H9 (cell line): ENCODE data around the gene CHTF8. TPM values are rescaled to one million over a fixed set of nuclear protein-coding genes. Genes with fewer than 3 reads are reported as not detected.

ENCODE experiments used
- DNase-seq: peaks from one replicate; pipeline ENCODE4 v3.0.0-alpha.2; 2017
- H2AFZ ChIP-seq: one replicate; pipeline ENCODE4 v1.6.1; 2013; ENCODE audit warnings: mild to moderate bottlenecking, low read length, control low read depth, moderate library complexity
- H2AK5ac ChIP-seq: 2 replicates; pipeline ENCODE4 v1.6.1; 2013; ENCODE audit warnings: low read length, control low read depth, mixed read lengths; ENCODE audit not compliant: insufficient read length
- H2BK120ac ChIP-seq: one replicate; pipeline ENCODE4 v1.6.1; 2013; ENCODE audit warnings: low read depth, mild to moderate bottlenecking, low read length, control low read depth, inconsistent platforms; ENCODE audit not compliant: poor library complexity, severe bottlenecking
- H2BK12ac ChIP-seq: 2 replicates; pipeline ENCODE4 v1.6.1; 2013; ENCODE audit warnings: low read length, control low read depth, mixed read lengths, low read depth; ENCODE audit not compliant: insufficient read length
- H2BK15ac ChIP-seq: 2 replicates; pipeline ENCODE4 v1.6.1; 2013; ENCODE audit warnings: low read depth, low read length, control low read depth
- H2BK20ac ChIP-seq: one replicate; pipeline ENCODE4 v1.6.1; 2013; ENCODE audit warnings: low read depth, mild to moderate bottlenecking, low read length, control low read depth, inconsistent platforms; ENCODE audit not compliant: poor library complexity, severe bottlenecking
- H2BK5ac ChIP-seq: 2 replicates; pipeline ENCODE4 v1.6.1; 2013; ENCODE audit warnings: low read length, control low read depth, mixed read lengths; ENCODE audit not compliant: insufficient read length
- H3K14ac ChIP-seq: 2 replicates; pipeline ENCODE4 v1.6.1; 2013; ENCODE audit warnings: low read length, control low read depth; ENCODE audit not compliant: insufficient read depth
- H3K18ac ChIP-seq: 2 replicates; pipeline ENCODE4 v1.6.1; 2013; ENCODE audit warnings: low read depth, mild to moderate bottlenecking, mixed read lengths, low read length, control low read depth; ENCODE audit not compliant: insufficient read length
- H3K23ac ChIP-seq: 2 replicates; pipeline ENCODE4 v1.6.1; 2013; ENCODE audit warnings: low read length, control low read depth, mixed read lengths, low read depth; ENCODE audit not compliant: insufficient read length
- H3K23me2 ChIP-seq: 2 replicates; pipeline ENCODE4 v1.6.1; 2013; ENCODE audit warnings: low read depth, mild to moderate bottlenecking, mixed read lengths, low read length, control low read depth; ENCODE audit not compliant: insufficient read length, poor library complexity, severe bottlenecking
- H3K27ac ChIP-seq: 2 replicates; pipeline ENCODE4 v1.5.1; 2013; ENCODE audit warnings: low read length, control low read depth, mixed read lengths, low read depth; ENCODE audit not compliant: insufficient read length
- H3K27me3 ChIP-seq: 2 replicates; pipeline ENCODE4 v1.6.1; 2013; ENCODE audit warnings: low read length, control low read depth, inconsistent platforms; ENCODE audit not compliant: insufficient read depth
- H3K4ac ChIP-seq: 2 replicates; pipeline ENCODE4 v1.6.1; 2013; ENCODE audit warnings: low read depth, mild to moderate bottlenecking, control low read depth, inconsistent platforms, low read length, moderate library complexity
- H3K4me1 ChIP-seq: 2 replicates; pipeline ENCODE4 v1.6.1; 2013; ENCODE audit warnings: low read length, control low read depth, inconsistent platforms; ENCODE audit not compliant: insufficient read depth
- H3K4me2 ChIP-seq: 2 replicates; pipeline ENCODE4 v1.6.1; 2013; ENCODE audit warnings: low read length, control low read depth, mixed read lengths; ENCODE audit not compliant: insufficient read length, insufficient read depth
- H3K56ac ChIP-seq: 2 replicates; pipeline ENCODE4 v1.6.1; 2013; ENCODE audit warnings: low read depth, mild to moderate bottlenecking, mixed read lengths, low read length, control low read depth; ENCODE audit not compliant: insufficient read length
- H3K79me1 ChIP-seq: 2 replicates; pipeline ENCODE4 v1.6.1; 2013; ENCODE audit warnings: low read depth, mild to moderate bottlenecking, moderate library complexity, low read length, control low read depth, inconsistent platforms; ENCODE audit not compliant: insufficient read depth, poor library complexity, severe bottlenecking
- H3K79me2 ChIP-seq: 2 replicates; pipeline ENCODE4 v1.6.1; 2013; ENCODE audit warnings: low read length, control low read depth, inconsistent platforms; ENCODE audit not compliant: insufficient read depth
- H3K9ac ChIP-seq: 2 replicates; pipeline ENCODE4 v1.6.1; 2013; ENCODE audit warnings: low read length, control low read depth, mixed read lengths; ENCODE audit not compliant: insufficient read length; ENCODE audit errors: extremely low read depth
- H3K9me3 ChIP-seq: one replicate; pipeline ENCODE4 v1.6.1; 2013; ENCODE audit warnings: low read depth, low read length, inconsistent platforms; ENCODE audit not compliant: control insufficient read depth
- H3T11ph ChIP-seq: one replicate; pipeline ENCODE4 v1.6.1; 2013; ENCODE audit warnings: mild to moderate bottlenecking, low read length, control low read depth, inconsistent platforms
- H4K20me1 ChIP-seq: one replicate; pipeline ENCODE4 v1.6.1; 2013; ENCODE audit not compliant: control insufficient read depth, insufficient read length, insufficient read depth
- H4K5ac ChIP-seq: 2 replicates; pipeline ENCODE4 v1.6.1; 2013; ENCODE audit warnings: low read depth, mild to moderate bottlenecking, mixed read lengths, low read length, control low read depth; ENCODE audit not compliant: insufficient read length
- H4K8ac ChIP-seq: replicated peaks from 2 replicates; pipeline ENCODE4 v1.6.1; 2013; ENCODE audit warnings: low read length, control low read depth, mixed read lengths, low read depth; ENCODE audit not compliant: insufficient read length
- H4K91ac ChIP-seq: 2 replicates; pipeline ENCODE4 v1.6.1; 2013; ENCODE audit warnings: low read depth, mild to moderate bottlenecking, moderate library complexity, mixed read lengths, low read length, control low read depth; ENCODE audit not compliant: insufficient read length
- H3K27ac Mint-ChIP-seq, 3 experiments: 2 replicates in 2 of 3; 3 replicates in 1 of 3; pipeline ENCODE4 v1.8.0; 2020 to 2021; ENCODE audit warnings: mixed read lengths in 3 of 3, mild to moderate bottlenecking in 1 of 3, moderate library complexity in 1 of 3
- H3K27me3 Mint-ChIP-seq: 2 replicates; pipeline ENCODE4 v1.8.0; 2021; ENCODE audit warnings: low read depth, mild to moderate bottlenecking, moderate library complexity, mixed read lengths
- H3K36me3 Mint-ChIP-seq, 3 experiments: 2 replicates in 2 of 3; 3 replicates in 1 of 3; pipeline ENCODE4 v1.8.0; 2020 to 2021; ENCODE audit warnings: low read depth in 3 of 3, mixed read lengths in 3 of 3; ENCODE audit not compliant: insufficient read depth in 1 of 3
- H3K4me1 Mint-ChIP-seq, 2 experiments: 2 replicates each; pipeline ENCODE4 v1.8.0; 2020; ENCODE audit warnings: mixed read lengths in 2 of 2
- H3K4me3 Mint-ChIP-seq, 2 experiments: 2 replicates in 1 of 2; 3 replicates in 1 of 2; pipeline ENCODE4 v1.8.0; 2020 to 2021; ENCODE audit warnings: mild to moderate bottlenecking in 2 of 2, mixed read lengths in 2 of 2, moderate library complexity in 1 of 2
- H3K9me3 Mint-ChIP-seq, 2 experiments: 2 replicates in 1 of 2; 3 replicates in 1 of 2; pipeline ENCODE4 v1.8.0; 2020; ENCODE audit warnings: mild to moderate bottlenecking in 2 of 2, mixed read lengths in 2 of 2, moderate library complexity in 1 of 2
- WGBS: extraction: QIAGEN DNeasy Blood & Tissue Kit; methylation state at CpG from one replicate; pipeline ENCODE4 v1.1.7; 2013; ENCODE audit warnings: missing lambda C conversion rate, low lambda C conversion rate, mixed read lengths; ENCODE audit not compliant: insufficient read length; ENCODE audit errors: extremely low coverage; 5-methylcytosine and 5-hydroxymethylcytosine counted together
- total RNA-seq: library from RNA; stranded (reverse); gene quantifications from 2 replicates; pipeline ENCODE4 v1.2.1, GENCODE V29; 2021
- TF ChIP-seq, protein P1 (sequence below): fragments of 200-600 bp; sonication (generic); conservative IDR thresholded peaks from 3 replicates; pipeline ENCODE4 v1.8.0; 2021; ENCODE audit warnings: antibody characterized with exemption, mild to moderate bottlenecking

Gene CHTF8
- total RNA-seq, 1 experiment from 2014 or later = 168 TPM

DNA sequence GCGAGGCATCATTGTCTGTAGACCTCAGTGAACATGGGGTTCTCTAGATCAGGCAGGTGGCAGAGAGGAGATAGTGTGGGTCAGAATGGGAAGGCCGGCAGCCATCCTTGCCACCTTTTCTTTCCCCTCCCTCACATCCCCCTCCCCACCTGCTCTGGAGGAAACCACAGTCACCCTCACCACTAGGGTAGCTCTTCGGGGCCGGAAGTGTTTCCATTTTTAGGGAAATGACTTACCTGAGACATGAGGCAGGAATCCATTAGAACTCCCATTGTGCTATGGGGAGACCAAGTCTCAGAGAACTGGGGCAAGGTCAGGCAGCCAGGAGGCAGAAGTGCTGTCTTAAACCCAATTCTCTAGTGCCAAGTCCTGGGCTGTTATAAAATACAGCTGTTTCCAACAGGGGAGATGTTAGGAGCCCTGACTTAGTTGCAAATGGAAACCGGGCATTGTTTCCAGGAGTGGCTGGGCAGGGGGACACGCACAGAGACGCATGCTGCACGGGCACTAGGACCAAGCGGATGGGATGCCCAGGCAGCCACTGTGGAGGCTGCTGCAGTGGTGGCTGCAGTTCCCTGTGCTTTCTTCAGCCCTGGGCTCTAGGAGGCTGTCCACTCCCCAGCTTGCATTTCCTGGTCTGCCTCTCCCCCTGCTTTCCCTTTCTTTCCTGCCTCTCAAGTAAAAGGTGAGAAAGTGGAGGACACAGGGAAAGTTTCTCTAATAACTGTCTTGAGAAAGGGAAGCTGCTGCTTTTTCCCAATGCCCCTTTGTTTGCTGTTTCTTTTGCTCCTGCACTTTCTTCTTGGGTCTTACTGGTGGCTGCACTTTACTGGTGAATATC is 24.1 kb downstream of the CHTF8 start:
- H2AFZ ChIP-seq = no peak overlapping the region
- peak; percentile 67 for DNase-seq
- peaks cover 8% of the 10 kb centered on the region; the same call in 1 of the 2 replicates for H3K79me2 ChIP-seq

More for the DNA sequence above, 24.1 kb downstream of the CHTF8 start:
- TF ChIP-seq, protein P1, sequence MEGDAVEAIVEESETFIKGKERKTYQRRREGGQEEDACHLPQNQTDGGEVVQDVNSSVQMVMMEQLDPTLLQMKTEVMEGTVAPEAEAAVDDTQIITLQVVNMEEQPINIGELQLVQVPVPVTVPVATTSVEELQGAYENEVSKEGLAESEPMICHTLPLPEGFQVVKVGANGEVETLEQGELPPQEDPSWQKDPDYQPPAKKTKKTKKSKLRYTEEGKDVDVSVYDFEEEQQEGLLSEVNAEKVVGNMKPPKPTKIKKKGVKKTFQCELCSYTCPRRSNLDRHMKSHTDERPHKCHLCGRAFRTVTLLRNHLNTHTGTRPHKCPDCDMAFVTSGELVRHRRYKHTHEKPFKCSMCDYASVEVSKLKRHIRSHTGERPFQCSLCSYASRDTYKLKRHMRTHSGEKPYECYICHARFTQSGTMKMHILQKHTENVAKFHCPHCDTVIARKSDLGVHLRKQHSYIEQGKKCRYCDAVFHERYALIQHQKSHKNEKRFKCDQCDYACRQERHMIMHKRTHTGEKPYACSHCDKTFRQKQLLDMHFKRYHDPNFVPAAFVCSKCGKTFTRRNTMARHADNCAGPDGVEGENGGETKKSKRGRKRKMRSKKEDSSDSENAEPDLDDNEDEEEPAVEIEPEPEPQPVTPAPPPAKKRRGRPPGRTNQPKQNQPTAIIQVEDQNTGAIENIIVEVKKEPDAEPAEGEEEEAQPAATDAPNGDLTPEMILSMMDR = peak; percentile 11; the same call in 1 of the 3 replicates
- Histone ChIP-seq H3K27ac (peak overlapping the region; percentile 6), H3K27me3 (no peaks in the 10 kb centered on the region), H2BK120ac (no peak overlapping the region), H2BK20ac (no peak overlapping the region), H2AK5ac (no peak overlapping the region), H4K91ac (no peak overlapping the region), H2BK12ac (no peak overlapping the region), H3T11ph (no peak overlapping the region), H3K79me1 (no peaks in the 10 kb centered on the region), H2BK15ac (no peak overlapping the region), H3K9me3 (no peaks in the 10 kb centered on the region), H3K9ac (peak overlapping the region; percentile 10), H4K20me1 (no peaks in the 10 kb centered on the region), H3K23ac (no peak overlapping the region), H3K23me2 (peaks cover 19% of the 10 kb centered on the region), H3K4me2 (peak overlapping the region; percentile 71), H4K8ac (no peak overlapping the region), H3K14ac (no peak overlapping the region; the same call in 1 of the 2 replicates), H4K5ac (no peak overlapping the region), H3K56ac (no peak overlapping the region), H3K18ac (peak overlapping the region; percentile 12), H2BK5ac (no peak overlapping the region), H3K4me1 (peaks cover 7% of the 10 kb centered on the region; the same call in 1 of the 2 replicates), H3K4ac (no peak overlapping the region)
- peaks cover 6% of the 10 kb centered on the region; the same call in 1 of the 2 replicates for H3K27me3 Mint-ChIP-seq
- peaks cover 32 to 39% of the 10 kb centered on the region in 2 experiments for H3K4me1 Mint-ChIP-seq
- H3K27ac Mint-ChIP-seq = peak overlapping the region; percentile 61 to 75 (median 62); a peak in 6 of 7 replicates
- peak overlapping the region; percentile 86 to 94 for H3K4me3 Mint-ChIP-seq
- peaks cover 0 to 3% of the 10 kb centered on the region in 2 experiments; a peak in 2 of 5 replicates for H3K9me3 Mint-ChIP-seq
- H3K36me3 Mint-ChIP-seq = peaks cover 26 to 45% (median 37%) of the 10 kb centered on the region in 3 experiments
- whole genome bisulfite sequencing = no CpG with 5 or more reads among the region's 9 CpGs
